ENCODE data around the gene ALS2.

The ALS2 gene

GRCh38 chr2:201751566-201751965 is 29.2 kb downstream of the ALS2 start:
- no peak for DNase-seq

- no peak for DNase-seq
Measured at GRCh38 chr2:201746551-201746950, 34.2 kb downstream of the ALS2 start.

GRCh38 chr2:201735486-201735885 is 45.2 kb downstream of the ALS2 start:
- no peak for DNase-seq

GRCh38 chr2:201734111-201734510 is 46.6 kb downstream of the ALS2 start:
- DNase-seq: no peak

- no peak for DNase-seq
Measured at GRCh38 chr2:201733544-201733943, 47.2 kb downstream of the ALS2 start.

GRCh38 chr2:201730651-201731285 is 50.0 kb downstream of the ALS2 start:
- no peak for DNase-seq

- no peak for DNase-seq
Measured at GRCh38 chr2:201715459-201715858, 65.3 kb downstream of the ALS2 start.

GRCh38 chr2:201712726-201713125 is 68.0 kb downstream of the ALS2 start:
- no peak for DNase-seq

- DNase-seq: no peak
Measured at GRCh38 chr2:201709747-201710146, 71.0 kb downstream of the ALS2 start.

GRCh38 chr2:201709049-201709448 is 71.7 kb downstream of the ALS2 start:
- DNase-seq: no peak

- DNase-seq: no peak
Measured at GRCh38 chr2:201707753-201708152, 73.0 kb downstream of the ALS2 start.

GRCh38 chr2:201707142-201707541 is 73.6 kb downstream of the ALS2 start:
- no peak for DNase-seq

GRCh38 chr2:201704536-201704935 is 76.2 kb downstream of the ALS2 start:
- DNase-seq: no peak

- no peak for DNase-seq
Measured at GRCh38 chr2:201701646-201702045, 79.1 kb downstream of the ALS2 start.

GRCh38 chr2:201699416-201699815 is 81.3 kb downstream of the ALS2 start:
- DNase-seq: no peak

- DNase-seq: no peak
Measured at GRCh38 chr2:201698588-201699226, 82.0 kb downstream of the ALS2 start, which contains the start of gene MPP4. TSS of gene MPP4 (minus strand) at chr2:201698644. CDS start at chr2:201693954, 4,690 bp downstream.

- DNase-seq: no peak
Measured at GRCh38 chr2:201697899-201698298, 82.8 kb downstream of the ALS2 start.

GRCh38 chr2:201696151-201696659 is 84.5 kb downstream of the ALS2 start:
- no peak for DNase-seq

- no peak for DNase-seq
Measured at GRCh38 chr2:201685156-201685555, 95.6 kb downstream of the ALS2 start.

GRCh38 chr2:201680743-201681142 is 100.0 kb downstream of the ALS2 start:
- no peak for DNase-seq

GRCh38 chr2:201678401-201678800 is 102.3 kb downstream of the ALS2 start:
- no peak for DNase-seq

GRCh38 chr2:201675454-201675853 is 105.3 kb downstream of the ALS2 start:
- no peak for DNase-seq

- no peak for DNase-seq
Measured at GRCh38 chr2:201674794-201675193, 105.9 kb downstream of the ALS2 start.

GRCh38 chr2:201674298-201674697 is 106.4 kb downstream of the ALS2 start:
- no peak for DNase-seq

GRCh38 chr2:201673546-201673945 is 107.2 kb downstream of the ALS2 start:
- no peak for DNase-seq
